Lower leg skin (tissue), 4 donors: ENCODE measurements around the gene RNF145. TPM values are rescaled to one million over a fixed set of nuclear protein-coding genes. Genes with fewer than 3 reads are reported as not detected.

Experiments
- DNase-seq, 2 donors: peaks; one replicate each; pipeline ENCODE4 v3.0.0-alpha.2; 2019; ENCODE audit warnings: low spot score in 2 of 2
- H3K4me3 ChIP-seq: fragments of 200-600 bp; sonication (generic); 2 replicates; pipeline ENCODE4 v1.5.1; 2017; ENCODE audit warnings: mild to moderate bottlenecking, low read depth; ENCODE audit not compliant: poor library complexity, severe bottlenecking
- POLR2A ChIP-seq, 2 donors: fragments of 450-650 bp; IDR thresholded peaks; one replicate each; pipeline ENCODE4 v1.6.1; 2016 to 2017; ENCODE audit warnings: antibody characterized with exemption in 2 of 2, mild to moderate bottlenecking in 1 of 2, moderate library complexity in 1 of 2
- WGBS, 2 donors: methylation state at CpG; one replicate each; pipeline ENCODE4 v1.1.5; 2018; 5-methylcytosine and 5-hydroxymethylcytosine counted together
- intact Hi-C: fragments of 100-400 bp; cut with DNase I; formaldehyde crosslinking; loops from one replicate; pipeline ENCODE4 v1.15.0; 2023; ENCODE audit warnings: low total_unique reads
- total RNA-seq, 4 donors: library from RNA; depleted of rRNA; stranded (reverse); fragments of >200 nt; gene quantifications; one replicate each; pipeline ENCODE4 v1.1.0, GENCODE V29; 2016
- TF ChIP-seq, protein P1 (sequence below), 3 donors: fragments of 450-650 bp; IDR thresholded peaks; one replicate each; pipeline ENCODE4 v1.5.1; 2016; ENCODE audit warnings: antibody characterized with exemption in 3 of 3, mild to moderate bottlenecking in 3 of 3, moderate library complexity in 2 of 3

RNF145 gene
- total RNA-seq, 4 donors from 2014 or later = 32.8 to 57.0 (median 43.9) TPM

GRCh38 chr5:159131951-159132350 is 77.4 kb downstream of the RNF145 start:
- WGBS, 2 donors = 62 to 66% methylated on average over 4 of the region's 4 CpGs
- intact Hi-C loops = no loop called here

GRCh38 chr5:159130871-159131270 is 78.5 kb downstream of the RNF145 start:
- no peak overlapping the region for H3K4me3 ChIP-seq
- WGBS, 2 donors = 56 to 63% methylated on average over 3 of the region's 3 CpGs
- no peak for TF ChIP-seq POLR2A (IDR thresholded peaks at IDR 0.05)
- TF ChIP-seq, protein P1, sequence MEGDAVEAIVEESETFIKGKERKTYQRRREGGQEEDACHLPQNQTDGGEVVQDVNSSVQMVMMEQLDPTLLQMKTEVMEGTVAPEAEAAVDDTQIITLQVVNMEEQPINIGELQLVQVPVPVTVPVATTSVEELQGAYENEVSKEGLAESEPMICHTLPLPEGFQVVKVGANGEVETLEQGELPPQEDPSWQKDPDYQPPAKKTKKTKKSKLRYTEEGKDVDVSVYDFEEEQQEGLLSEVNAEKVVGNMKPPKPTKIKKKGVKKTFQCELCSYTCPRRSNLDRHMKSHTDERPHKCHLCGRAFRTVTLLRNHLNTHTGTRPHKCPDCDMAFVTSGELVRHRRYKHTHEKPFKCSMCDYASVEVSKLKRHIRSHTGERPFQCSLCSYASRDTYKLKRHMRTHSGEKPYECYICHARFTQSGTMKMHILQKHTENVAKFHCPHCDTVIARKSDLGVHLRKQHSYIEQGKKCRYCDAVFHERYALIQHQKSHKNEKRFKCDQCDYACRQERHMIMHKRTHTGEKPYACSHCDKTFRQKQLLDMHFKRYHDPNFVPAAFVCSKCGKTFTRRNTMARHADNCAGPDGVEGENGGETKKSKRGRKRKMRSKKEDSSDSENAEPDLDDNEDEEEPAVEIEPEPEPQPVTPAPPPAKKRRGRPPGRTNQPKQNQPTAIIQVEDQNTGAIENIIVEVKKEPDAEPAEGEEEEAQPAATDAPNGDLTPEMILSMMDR (IDR thresholded peaks at IDR 0.05) = no peak
- intact Hi-C loops = no loop called here
- no peak for DNase-seq

More at GRCh38 chr5:159131951-159132350, 77.4 kb downstream of the RNF145 start:
- TF ChIP-seq, protein P1 (IDR thresholded peaks at IDR 0.05) = no peak
- no peak for TF ChIP-seq POLR2A (IDR thresholded peaks at IDR 0.05)
- H3K4me3 ChIP-seq = no peak overlapping the region
- DNase-seq = no peak

GRCh38 chr5:159128070-159128541 is 81.2 kb downstream of the RNF145 start:
- 82 to 93% methylated on average over 6 of the region's 6 CpGs for WGBS, 2 donors
- TF ChIP-seq, protein P1 (IDR thresholded peaks at IDR 0.05) = no peak
- TF ChIP-seq POLR2A (IDR thresholded peaks at IDR 0.05) = no peak
- DNase-seq = no peak
- intact Hi-C loops = no loop called here
- no peak overlapping the region for H3K4me3 ChIP-seq

GRCh38 chr5:159123700-159124099 is 85.7 kb downstream of the RNF145 start:
- TF ChIP-seq POLR2A (IDR thresholded peaks at IDR 0.05) = no peak
- DNase-seq = no peak
- H3K4me3 ChIP-seq = no peak overlapping the region
- intact Hi-C loops = no loop called here
- 86 to 87% methylated on average over 3 of the region's 3 CpGs for WGBS, 2 donors

DNA sequence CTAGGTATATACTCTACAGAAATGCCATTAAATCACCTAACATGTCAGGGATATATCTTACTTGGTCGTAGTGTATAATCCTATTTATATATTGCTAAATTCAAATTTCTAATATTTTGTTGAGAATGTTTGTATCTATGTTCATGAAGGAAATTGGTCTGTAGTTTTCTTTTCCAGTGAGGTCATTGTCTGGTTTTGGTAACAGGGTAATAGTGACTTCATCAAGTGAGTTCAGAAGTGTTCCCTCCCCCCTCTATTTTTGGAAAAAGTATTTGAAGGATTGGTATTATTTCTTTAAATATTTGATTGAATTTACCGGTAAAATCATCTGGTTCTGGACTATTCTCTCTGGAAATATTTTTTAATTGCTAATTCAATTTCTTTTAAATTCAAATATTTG is 86.2 kb downstream of the RNF145 start:
- intact Hi-C loops = no loop called here
- DNase-seq = no peak
- no peak overlapping the region for H3K4me3 ChIP-seq
- 53 to 57% methylated on average over 2 of the region's 2 CpGs for WGBS, 2 donors
- TF ChIP-seq, protein P1 (IDR thresholded peaks at IDR 0.05) = no peak
- TF ChIP-seq POLR2A (IDR thresholded peaks at IDR 0.05) = no peak

- no peak overlapping the region for H3K4me3 ChIP-seq
- intact Hi-C loops = no loop called here
- TF ChIP-seq, protein P1 (IDR thresholded peaks at IDR 0.05) = no peak
- no peak for TF ChIP-seq POLR2A (IDR thresholded peaks at IDR 0.05)
- WGBS, 2 donors = 91 to 93% methylated on average over 3 of the region's 3 CpGs
- no peak for DNase-seq
These were observed 88.3 kb downstream of the RNF145 start for GRCh38 chr5:159121061-159121460.
